BE2C (cell line): Measurements from ENCODE around the gene ACSS1.

Source experiments
- DNase-seq: peaks from one replicate; pipeline ENCODE4 v3.0.0-alpha.2; 2020
- H3K27me3 ChIP-seq: fragments of 250-450 bp; sonication (Bioruptor Pico); 2 replicates; pipeline ENCODE4 v1.5.1; 2020; ENCODE audit warnings: mild to moderate bottlenecking
- H3K36me3 ChIP-seq: fragments of 250-450 bp; sonication (Bioruptor Pico); 2 replicates; pipeline ENCODE4 v1.5.1; 2020; ENCODE audit warnings: mild to moderate bottlenecking
- H3K4me1 ChIP-seq: fragments of 250-450 bp; sonication (Bioruptor Pico); 2 replicates; pipeline ENCODE4 v1.5.1; 2020
- H3K4me3 ChIP-seq: 2 replicates; pipeline ENCODE4 v1.5.1; 2011; ENCODE audit warnings: low read depth, low read length
- H3K9me3 ChIP-seq: fragments of 250-450 bp; sonication (Bioruptor Pico); 2 replicates; pipeline ENCODE4 v1.5.1; 2020
- TF ChIP-seq, protein P1 (sequence below): IDR thresholded peaks from 2 replicates; pipeline ENCODE4 v1.5.1; 2012; ENCODE audit warnings: mild to moderate bottlenecking, low read depth, low read length

ACSS1 gene

DNA sequence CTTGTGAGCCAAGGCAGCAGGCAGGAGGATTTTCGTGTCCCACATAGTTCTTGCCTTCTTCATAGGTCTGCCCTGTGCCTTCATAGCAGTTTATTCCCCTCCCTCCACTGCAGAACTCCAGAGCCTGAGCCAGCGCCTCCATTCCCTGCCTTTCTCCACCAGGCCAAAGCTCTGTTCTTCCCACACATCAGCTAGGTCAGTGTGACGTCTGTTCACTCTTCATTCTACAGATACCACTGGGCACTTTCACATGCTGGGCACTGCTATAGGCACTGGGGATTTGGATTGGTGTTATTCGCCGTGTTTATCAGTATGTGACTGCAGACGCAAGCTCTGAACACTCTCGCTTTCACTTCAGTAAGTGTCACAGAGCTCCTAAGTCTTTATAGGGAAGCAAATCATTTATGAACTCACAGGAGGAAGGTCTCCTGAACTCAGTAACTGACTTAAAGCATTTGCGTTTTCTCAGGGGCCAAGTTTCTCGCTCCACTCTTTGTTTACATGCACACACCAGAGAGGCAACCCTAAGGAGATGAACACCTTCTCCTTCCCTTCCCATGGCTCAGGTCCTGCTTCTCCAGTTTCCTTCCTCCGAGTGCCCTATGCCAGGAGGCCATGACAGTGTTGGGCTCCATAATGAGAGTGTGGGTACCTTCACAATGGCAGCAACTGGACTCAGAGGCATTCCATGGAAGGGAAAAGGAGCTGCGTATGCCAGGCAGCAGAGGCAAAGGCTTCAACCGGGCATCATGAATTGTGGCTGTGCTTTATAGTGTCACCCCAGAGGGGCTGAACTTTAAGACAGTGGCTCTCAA, 59.1 kb downstream of the ACSS1 start:
- Histone ChIP-seq H3K9me3 (no peaks in the 10 kb centered on the region), H3K4me1 (no peaks in the 10 kb centered on the region; the same call in 1 of the 2 replicates), H3K27me3 (no peaks in the 10 kb centered on the region), H3K36me3 (no peaks in the 10 kb centered on the region), H3K4me3 (no peak overlapping the region)
- TF ChIP-seq, protein P1, sequence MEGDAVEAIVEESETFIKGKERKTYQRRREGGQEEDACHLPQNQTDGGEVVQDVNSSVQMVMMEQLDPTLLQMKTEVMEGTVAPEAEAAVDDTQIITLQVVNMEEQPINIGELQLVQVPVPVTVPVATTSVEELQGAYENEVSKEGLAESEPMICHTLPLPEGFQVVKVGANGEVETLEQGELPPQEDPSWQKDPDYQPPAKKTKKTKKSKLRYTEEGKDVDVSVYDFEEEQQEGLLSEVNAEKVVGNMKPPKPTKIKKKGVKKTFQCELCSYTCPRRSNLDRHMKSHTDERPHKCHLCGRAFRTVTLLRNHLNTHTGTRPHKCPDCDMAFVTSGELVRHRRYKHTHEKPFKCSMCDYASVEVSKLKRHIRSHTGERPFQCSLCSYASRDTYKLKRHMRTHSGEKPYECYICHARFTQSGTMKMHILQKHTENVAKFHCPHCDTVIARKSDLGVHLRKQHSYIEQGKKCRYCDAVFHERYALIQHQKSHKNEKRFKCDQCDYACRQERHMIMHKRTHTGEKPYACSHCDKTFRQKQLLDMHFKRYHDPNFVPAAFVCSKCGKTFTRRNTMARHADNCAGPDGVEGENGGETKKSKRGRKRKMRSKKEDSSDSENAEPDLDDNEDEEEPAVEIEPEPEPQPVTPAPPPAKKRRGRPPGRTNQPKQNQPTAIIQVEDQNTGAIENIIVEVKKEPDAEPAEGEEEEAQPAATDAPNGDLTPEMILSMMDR = no peak
- peak; percentile 1 for DNase-seq

DNA sequence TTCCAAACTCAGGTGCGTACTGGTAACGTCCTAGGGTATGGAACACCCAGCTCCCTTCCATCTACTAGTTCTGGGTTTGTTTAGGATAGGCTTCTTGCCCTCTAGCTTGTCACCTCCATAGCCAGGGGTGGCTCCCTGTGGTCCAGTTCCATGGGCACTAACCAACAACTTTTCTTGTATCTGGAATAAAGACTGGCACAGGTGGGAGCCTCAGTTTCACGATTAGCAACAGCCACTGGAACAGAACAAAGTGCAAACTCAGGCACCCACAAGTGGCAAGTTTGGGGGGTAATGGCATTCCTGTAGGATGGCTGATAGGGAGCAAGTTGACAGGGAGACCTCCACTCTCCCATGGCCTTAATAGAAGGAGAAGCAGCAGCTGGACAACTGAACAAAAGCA, 59.8 kb downstream of the ACSS1 start:
- Histone ChIP-seq H3K27me3 (no peaks in the 10 kb centered on the region), H3K36me3 (no peaks in the 10 kb centered on the region), H3K4me1 (no peaks in the 10 kb centered on the region; the same call in 1 of the 2 replicates), H3K9me3 (no peaks in the 10 kb centered on the region), H3K4me3 (no peak overlapping the region)
- no peak for DNase-seq
- TF ChIP-seq, protein P1 = no peak

GRCh38 chr20:24996449-24997377, 61.2 kb downstream of the ACSS1 start:
- TF ChIP-seq, protein P1 = no peak
- H3K4me1 ChIP-seq = no peaks in the 10 kb centered on the region; the same call in 1 of the 2 replicates
- no peaks in the 10 kb centered on the region for H3K27me3 ChIP-seq
- no peak for DNase-seq
- H3K9me3 ChIP-seq = no peaks in the 10 kb centered on the region
- no peak overlapping the region for H3K4me3 ChIP-seq
- no peaks in the 10 kb centered on the region for H3K36me3 ChIP-seq

DNA sequence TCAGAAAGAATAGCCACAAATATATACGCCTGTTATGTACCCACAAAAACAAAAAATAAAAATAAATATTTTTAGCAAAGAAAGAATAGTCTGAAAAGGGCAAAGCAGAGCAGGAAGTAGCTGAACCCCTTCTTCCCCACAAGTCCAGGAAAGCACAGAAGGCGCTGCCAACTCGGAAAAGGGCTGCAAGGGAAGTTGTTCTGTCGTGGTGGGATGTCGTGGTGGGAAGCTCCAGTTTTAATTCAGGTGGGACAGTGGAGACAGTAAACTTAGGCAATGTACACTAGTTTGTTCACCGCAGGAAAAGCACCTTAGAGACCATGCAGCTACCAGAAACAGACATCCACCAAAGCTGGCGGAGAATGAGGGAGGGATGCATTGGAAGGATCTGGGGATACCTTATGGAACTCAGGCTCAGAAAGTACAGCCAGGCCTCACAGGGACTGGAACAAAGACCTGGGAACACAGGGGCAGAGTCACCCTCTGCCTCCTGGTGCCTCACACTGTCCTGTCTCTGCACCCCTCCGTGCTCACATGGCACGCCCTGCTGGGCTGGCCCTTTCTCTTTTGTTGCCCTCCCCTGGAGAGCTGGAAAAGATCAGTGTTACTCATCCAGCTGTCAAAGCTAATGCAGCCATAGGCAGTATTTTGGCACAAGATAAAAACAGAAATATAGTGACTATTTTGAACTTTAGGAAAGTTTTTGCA, 62.0 kb downstream of the ACSS1 start:
- TF ChIP-seq, protein P1 = no peak
- Histone ChIP-seq H3K9me3 (no peaks in the 10 kb centered on the region), H3K36me3 (no peaks in the 10 kb centered on the region), H3K27me3 (no peaks in the 10 kb centered on the region), H3K4me1 (no peaks in the 10 kb centered on the region; the same call in 1 of the 2 replicates), H3K4me3 (no peak overlapping the region)
- no peak for DNase-seq

DNA sequence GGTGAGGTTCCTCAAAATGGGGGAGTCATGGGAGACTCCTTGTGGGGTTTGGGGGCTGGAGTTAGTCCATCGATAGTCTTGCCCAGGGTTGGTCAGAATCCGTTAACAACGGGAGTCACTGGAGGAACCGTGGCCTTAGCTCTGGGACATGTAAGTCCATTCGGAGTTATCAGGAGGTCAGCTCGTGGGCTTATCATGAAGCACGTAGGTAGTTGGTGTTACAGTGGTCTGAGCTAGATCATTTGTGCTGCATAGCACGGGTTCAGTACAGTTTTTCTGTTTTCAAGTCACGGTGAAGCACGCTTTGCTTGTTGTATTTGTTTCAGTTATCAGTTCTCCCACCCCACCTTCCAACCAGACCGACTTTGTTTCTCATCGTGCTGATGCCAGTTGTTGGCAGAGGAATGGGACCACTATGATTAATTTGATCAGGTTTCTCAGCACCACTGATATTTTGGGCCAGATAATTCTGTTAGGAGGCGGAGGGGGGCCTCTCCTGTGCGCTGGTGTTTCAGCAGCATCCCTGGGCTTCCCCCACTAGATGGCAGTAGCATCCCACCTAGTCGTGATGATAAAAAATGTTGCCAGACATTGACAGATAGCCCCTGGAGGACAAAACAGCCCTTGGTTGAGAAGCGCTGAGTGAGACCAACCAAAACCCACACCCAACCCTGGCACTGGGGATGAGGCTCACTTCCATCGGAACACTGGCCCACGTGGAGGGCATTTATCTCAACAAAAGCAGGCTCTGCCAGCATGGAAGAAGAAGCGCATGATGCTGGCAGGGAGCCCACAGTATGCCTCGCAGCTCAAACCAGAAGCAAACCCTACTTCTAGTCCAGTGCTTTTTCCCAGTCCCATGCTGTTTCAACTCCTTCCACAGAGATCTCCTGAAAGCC, 63.2 kb downstream of the ACSS1 start:
- Histone ChIP-seq H3K27me3 (no peaks in the 10 kb centered on the region), H3K9me3 (no peaks in the 10 kb centered on the region), H3K4me3 (peak overlapping the region; percentile 49), H3K4me1 (no peaks in the 10 kb centered on the region; the same call in 1 of the 2 replicates), H3K36me3 (no peaks in the 10 kb centered on the region)
- peak; percentile 80 for DNase-seq
- TF ChIP-seq, protein P1 = peak; percentile 97
